ENCODE measurements around the gene NKD1.

Gene NKD1

DNA sequence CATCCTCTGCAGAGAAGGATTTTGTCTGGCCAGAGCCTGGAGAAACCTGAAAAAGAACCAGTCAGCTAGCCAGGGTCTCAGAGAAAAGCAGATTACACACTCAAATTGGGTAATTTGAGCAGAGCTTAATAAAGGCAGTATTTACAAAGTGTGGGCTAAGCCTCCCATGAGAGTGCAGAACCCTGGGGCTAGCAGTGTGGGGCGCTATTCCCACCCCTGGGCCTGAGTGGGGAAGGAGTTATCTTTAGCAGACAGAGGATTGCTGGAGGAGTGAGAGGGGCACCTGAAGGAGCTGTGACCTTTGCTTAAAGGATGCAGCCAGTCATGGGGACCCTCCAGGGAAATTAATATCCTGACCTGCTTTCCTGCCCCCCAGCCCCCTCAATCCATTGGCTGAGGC, 86.8 kb downstream of the NKD1 start:
- DNase-seq = no peak

DNA sequence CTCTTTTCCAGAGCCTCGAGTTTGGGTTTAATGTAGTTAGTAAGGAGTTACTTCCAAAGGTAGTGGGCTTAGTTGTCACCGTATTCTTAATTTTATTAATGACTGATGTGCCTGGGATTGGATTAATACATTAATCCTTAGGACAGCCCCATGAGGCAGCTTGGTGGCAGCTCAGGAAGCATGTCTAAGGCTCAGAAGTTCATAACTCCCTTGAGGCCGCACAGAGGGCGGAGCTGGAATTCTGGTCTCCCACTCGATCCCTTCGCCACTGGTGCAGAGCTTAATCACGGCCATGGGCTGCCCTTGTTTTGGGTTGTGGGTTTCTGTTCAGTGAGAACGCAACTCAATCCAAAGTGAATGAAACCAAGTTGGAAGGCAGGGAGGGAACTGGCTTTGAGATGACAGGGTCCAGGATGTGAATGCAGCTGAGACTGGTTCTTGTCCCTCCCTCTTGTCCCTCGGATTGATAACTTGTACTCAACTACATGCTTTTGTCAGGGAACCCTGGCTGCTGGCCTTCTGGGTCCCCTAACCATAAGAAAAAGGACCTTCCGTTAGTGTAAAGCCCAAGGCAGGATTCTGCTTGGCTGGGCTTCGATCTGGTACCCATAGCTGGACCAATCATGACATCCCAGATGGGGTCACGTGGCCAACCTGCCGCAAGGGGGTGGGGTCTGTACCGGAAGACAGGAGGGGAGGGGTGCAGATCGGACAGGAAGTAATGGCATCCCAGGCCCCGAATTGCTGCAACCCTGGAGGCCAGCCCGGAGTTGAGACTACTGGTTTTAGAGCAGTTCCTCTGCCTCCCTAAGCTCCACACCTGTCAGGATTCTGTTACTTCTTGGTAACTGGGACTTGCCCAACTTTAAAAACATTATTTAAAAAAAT, 87.6 kb downstream of the NKD1 start:
- DNase-seq = peak; percentile 6

DNA sequence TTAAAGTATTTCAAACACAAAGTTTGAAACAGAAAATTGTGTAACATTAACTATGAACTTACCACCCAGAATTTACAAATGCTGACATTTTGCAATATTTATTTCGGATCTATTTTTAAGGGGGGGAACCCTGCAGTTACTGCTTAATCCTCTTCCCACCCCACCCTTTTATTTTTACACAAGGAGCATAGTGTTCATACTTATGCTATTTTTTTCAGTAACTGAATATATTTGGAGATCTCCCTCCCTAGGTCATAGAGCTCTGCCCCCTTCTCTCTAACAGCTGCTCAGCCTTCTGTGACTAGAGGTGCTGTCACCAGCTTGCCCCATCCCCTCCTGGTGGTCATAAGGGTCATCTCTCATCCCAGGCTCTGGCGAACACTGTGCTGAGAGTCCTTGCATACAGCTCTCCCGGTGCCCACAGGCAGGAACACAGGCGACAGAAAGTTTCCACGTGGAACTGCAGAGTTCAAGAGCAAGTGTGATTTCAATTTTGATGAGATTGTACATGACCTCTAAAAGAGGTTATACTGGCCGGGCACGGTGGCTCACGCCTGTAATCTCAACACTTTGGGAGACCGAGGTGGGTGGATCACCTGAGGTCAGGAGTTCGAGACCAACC, 88.7 kb downstream of the NKD1 start:
- no peak for DNase-seq

DNA sequence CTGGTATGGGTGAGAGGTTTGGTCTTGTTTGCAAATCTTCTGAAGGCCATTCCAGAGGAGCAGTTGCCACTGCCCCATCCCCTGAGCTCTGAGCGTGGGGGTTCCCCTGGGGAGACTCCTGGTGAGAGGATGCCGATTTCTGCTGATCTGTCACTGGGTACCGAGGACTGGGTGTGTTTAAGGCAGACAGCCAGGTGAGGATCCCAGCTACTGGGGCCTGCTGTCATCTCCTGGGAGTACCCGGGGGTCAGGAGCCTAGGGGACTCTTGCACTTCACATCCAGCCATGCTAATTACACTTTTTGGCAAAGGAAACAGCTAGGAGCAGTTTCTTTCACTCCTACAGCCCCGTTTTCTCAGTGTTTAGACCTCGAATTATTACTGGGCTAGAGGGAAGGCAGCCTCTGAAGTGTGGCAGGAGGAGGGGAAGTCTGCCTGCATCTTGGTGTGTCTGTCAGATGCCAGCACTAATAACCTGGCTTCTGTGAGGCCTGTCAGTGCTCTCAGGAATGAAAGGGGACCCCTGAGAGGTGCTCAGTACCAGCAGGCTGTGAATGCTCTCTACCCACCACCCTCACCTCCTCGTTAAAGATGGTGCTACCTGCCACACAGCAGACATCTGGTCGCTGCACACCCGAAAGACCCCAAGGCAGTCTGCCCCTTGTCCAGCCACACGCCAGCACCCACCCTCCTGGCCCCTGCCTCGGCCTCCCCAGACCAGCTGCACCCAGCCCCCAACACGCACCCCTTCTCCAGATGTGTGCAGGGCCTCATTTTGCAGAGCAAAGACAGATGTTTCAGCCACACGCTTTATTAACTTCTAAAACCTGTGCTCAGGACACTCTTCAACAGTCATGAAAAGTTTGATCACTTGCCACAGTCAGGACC, 89.8 kb downstream of the NKD1 start:
- no peak for DNase-seq

DNA sequence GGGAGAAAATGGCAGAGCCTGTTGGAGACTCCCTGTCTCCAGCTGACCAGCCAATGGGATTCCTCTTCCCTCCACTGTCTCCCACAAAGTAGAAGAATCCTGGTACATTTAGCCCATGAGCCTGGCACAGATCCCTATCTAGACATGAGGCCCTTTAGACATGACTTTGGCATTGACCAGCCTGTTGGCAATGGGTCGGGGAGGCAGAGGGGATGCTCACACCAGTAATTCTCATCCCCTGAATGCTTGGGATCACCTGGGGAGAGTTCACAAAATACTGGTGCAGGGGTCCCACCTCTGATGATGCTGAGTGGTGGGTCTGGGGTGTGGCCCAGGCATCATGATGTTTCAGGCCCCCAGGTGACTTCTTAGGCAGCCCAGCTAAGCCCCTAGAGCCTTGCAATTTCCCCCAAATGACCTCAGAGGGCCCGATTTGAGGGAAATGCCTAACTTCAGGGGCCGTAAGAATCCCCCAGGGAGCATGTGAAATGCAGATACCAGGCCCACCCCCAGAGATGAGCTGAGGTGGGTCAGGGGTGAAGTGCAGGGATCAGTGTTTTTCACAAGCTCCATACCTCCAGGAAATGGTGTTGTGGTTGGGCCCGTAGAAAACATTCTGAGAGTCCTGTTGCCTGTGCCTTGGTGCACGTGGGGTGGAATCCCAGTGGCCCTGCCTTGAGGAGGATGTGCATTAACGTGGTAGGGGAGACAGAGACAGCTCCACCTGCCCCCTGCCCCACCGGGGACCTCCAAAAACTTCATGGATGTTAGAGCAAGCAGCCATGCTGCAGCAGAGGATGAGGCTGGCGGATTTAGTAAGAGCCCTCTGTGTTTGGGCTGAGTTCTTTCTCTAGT, 90.8 kb downstream of the NKD1 start:
- DNase-seq = no peak

DNA sequence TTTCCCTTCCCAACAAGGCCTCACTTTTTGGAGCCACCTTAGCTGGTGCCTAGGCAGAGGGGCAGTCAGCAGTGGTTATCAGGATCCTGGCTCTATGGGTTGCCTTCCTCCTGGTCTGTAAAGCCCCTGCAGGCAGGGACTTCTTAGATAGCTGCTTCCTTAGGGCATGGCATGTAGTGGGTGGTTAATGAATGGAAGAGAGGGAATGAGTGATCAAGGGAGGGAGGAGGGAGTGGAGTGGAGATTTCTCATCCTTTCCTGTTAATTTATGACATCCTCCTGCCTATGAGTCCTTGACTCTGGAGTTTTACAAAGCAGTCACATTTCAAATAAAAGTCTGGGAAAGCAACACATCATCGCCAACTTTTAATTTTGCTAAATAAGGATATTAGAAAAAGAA, 92.2 kb downstream of the NKD1 start:
- no peak for DNase-seq

DNA sequence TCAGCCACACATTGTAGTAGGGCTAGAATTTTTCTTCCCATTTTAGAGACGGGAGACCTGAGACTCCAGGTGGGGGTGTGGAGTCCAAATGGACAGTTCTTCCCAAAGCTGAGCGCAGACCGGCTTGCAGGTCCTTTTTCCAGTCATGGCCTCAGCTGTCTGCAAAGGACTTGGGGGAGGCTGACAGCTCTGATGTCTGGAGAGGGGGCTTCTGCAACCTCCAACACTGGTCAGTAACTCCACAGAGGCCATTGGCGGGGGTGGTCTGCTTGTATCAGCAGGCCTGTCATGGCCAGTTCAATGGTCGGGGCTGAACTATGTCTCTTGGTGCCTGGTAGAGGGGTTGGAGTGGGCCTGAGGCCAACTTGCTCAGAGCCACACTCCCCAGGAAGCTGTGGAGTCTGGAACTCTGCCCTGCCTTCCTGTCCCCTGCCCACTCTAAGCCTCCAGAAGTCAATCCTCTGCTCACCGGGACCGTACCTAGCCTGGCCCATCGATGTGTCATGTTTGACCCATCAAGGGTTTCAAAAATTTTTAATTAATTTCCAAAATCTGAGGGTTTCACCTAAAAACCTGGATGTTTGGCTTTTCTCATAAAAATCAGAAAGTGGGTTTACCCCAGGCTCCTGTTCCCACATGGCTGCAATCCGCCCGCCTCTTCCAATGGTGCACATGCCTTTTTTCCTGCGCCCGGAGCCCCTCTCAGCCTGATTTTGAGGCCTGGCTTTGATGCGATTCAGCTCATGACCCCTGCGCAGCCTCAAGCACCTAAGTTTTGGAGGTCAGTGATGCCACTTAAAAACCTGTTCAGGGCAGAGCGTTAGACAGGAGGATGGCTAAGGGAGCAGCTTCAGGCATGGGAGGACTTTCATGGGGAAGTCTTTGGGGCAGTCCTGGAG, 93.0 kb downstream of the NKD1 start:
- DNase-seq = no peak

DNA sequence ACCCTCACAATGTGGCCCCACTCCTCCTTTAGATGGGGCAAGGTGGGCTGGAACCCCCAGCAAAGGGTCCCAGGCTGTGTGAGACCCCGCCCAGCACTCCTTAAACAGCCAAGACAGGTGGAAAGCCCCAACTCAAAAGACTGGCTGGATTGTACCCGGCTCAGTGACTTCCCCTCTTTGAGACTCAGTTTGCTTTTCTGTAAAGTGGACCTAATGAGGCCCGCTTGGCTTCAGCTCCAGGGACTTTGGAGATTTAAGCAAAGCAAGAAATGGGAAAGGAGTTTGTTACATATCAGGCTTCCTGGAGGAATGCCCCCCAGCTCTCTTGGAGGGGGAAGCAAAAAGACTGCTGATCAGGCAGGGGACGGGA, 93.6 kb downstream of the NKD1 start:
- no peak for DNase-seq

DNA sequence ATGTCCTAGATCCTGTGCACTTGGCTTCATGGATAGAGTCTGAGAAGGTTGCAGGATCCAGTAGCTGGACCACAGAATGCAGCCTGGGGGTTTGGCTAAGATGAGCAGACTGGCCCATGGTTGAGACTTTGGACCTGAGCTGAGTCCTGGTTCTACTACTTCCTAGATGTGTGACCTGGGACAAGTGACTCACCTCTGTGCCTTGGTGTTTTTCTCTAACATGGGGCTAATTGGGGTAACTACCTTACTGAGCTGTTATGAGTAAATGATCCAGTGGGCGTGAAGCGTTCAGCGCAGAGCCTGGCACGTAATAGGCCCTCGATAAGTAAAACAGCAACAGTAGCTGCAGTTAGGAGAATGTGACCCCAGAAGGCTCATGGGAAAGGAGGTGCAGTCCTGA, 94.2 kb downstream of the NKD1 start:
- DNase-seq = no peak

DNA sequence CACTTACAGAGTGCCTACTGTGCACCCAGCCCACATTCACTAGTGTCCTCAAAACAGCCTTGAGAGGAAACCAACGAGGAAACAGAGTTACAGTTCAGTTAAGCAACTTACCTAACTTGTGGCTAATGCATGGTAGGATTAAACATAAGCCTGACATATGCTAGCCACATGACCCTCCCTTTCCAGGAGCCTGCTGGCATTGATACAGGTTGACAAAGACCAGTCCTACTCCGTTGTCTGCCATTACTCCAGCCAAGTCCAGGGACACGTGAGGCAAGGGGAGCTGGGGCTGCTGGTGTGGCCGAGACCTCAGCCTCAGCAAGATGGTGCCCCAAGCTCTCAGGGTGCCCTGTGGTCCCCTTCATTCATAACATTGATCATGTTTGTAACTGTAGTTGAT, 95.0 kb downstream of the NKD1 start:
- no peak for DNase-seq

DNA sequence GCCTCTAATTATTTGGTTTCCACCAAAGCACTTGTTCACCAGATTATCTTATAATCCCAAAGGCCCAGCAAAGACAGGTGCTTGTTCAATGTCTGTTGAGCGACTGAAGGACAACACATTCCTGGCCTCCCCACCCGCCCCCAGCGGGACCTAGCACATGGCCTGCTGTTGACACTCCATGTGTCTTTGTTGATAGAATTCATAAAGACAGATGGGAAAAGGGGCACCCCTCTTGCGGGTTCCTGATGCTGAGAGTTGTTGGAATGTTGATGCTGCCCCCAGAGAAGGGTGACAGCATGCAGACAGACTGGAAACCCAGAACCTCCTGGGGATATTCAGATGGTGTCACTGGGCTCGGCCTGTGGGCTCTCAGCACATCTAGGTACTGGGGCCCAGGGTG, 96.0 kb downstream of the NKD1 start:
- DNase-seq = no peak

DNA sequence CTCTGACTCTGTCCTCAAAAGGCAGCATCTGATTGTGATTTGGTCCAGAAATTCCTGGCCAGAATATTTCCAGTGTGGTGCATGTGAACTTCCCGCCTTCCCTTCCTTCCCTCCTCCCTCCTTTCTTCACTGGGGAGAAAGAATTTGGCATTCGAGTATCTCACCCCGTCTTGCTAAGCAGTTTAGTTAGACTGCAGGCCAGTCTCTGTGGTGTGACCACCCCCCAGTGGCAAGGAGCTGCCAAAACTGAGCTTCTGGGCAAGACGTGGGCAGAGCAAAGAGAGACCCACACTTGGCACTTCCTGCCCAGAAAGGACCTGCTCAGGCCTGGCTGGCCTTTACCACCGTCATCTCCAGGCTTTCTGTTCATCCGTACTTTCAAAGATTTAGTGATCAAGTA, 96.5 kb downstream of the NKD1 start:
- peak; percentile 19 for DNase-seq

DNA sequence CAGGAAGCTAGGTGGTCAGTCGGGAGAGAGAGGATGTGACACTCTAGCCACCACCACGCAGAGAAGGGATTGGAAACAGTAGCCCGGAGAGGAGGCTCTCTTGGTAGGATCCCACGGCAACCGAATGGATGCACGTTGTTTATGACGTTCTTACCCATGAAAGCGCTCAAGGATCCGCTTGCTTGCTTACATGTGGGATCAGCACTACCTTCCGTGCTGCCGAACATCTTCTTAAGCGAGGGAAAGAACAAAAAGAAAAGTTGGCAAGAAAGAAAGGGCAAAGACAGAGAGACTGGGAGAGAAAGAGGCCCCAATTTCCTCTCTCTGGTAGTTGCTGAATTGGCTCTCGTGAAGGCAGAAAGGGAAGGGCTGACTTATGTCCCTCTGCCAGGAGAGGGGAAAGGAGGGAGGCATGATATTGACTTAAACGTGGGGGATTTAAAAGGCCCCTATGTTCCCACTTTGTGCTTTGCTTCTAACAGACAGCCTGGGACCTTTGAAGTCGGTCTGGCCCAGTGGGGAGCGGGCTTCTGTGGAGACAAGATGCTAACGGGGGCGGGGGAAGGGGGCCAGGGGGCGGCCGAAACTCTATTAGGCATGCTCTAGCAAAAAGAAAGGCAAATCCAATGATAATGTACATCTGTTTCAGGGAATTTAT, 97.5 kb downstream of the NKD1 start:
- no peak for DNase-seq

DNA sequence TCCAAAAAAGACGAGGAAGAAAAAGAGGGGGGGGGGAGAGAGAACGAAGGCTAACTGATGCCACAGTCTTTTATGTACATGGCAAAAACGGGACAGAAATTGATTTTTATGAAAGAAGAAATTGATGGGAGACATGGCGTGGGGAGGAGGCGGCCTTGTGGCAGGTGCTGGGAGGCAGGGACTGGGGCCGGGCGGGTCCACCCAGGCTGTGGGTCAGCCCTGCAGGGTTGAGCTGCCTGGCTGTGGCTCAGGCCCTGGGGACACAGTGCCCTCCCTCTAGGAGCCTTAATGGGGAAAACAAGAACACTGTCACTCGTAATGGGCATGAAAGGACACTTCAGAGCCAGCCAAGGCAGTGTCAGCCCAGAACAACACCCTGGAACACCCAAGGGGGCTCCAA, 98.1 kb downstream of the NKD1 start:
- DNase-seq = no peak

DNA sequence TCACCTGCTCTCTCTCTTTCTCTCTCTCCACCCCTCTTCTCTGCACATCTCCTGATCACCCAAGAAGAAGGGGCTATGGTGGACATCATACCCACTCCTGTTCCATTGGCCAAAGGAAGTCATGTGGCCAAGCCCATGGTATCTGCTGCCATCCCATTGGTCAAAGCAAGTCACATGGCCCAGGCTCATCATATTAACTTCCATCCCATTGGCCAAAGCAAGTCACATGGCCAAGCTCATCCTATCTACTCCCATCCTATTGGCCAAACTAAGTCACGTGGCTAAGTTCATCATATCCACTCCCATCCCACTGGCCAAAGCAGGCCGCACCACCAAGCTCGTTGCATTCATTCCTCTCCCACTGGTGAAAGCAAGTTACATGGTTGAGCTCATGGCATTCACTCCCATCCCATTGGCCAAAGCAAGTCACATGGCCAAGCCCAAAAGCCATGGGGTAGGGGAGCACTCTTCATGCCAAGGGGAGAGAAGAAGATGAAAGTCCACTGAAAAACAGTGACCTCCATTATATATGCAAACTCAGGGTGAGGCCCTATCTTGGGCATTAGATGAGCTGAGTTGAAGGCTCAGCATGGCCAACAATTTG, 103.7 kb downstream of the NKD1 start:
- no peak for DNase-seq

DNA sequence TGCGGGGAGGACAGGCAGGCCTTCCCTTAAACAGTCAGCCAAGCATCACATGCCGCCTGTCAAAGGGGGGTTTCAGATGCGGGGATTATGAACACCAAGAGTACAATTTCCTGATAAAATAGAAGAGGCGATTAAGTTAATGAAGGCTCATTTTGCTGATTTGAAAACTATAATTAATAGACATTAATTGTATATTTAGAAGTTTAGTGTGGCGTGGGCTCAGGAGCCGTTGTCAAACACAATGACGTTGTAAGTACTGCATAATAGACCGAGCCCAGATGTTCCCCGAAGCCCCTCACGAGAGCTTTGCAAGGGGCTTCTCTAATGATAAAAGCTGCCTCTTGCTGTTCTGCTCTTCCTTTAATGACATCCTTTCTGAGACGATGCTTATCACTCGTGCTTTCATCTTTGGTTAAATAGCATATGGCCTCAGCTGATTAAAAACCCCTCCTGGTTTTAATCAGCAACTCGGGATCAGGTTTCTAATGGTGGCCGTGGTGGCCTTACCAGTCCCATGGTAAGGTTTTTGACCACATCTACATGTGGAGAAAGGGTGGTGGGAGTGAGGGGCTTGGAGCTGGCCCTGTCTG, 104.7 kb downstream of the NKD1 start:
- DNase-seq = peak; percentile 1

DNA sequence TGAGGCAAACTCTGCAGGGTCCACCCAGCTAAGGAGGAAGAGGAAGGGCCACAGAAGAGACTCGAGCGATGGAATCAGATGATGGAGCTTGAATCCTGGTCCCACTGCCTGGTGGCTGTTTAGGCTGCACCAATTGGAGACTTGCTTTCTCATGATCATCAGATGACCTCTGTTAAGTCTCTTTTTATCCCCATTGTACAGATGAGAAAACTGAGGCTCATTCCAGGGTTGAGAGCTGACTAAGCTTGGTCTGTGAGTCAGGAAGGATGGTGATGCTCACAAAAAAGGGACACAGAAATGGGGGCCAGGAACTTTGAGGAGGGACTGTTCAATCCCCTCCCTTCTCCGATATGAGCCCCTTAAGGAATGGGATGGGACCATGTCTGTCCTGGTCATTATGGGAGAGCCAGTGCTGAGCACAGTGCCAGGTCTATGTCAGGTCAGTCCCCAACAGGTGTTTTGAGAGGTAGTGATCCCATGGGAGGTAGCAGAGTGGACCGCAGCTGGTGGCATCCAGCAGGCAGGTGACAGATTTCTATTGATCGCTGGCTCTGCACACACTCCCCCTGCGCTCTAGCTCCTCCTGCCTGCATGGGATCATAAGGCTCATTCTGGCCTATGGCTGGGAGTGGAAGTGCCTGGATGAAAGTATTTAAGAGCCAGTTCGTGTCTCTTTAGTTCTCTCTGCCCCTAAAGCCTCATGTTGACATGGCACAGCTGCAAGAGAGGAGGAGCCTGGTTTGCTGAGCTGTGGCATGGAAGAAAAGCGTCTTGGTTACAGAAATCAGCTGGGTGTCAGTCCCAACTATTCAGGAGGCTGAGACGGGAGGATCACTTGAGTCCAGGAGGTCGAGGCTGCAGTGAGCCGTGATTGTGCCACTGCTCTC, 105.7 kb downstream of the NKD1 start:
- DNase-seq = no peak

DNA sequence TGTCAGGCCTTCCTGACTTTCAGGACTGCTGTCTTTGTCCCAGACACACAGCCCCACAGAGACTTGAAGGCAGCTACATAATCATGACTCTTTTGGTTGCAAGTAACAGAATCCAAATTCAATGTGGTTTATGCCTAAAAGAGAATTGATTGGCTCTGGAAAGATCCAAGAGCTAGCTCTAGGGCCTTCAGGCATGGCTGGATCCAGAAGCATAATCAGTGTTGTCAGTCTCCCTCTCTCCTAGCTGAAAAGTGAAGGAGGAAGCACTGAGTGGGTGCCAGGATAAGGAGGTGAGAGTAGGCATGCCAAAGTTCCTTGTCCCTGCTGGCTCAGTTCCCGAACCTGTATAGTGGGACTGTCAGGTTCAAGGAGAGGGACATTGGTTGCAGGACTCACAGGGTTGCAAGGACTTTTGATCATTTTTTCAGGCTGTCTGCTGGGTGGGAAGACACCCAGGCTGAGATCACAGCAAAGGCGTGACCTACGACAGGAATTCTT, 107.4 kb downstream of the NKD1 start:
- no peak for DNase-seq

DNA sequence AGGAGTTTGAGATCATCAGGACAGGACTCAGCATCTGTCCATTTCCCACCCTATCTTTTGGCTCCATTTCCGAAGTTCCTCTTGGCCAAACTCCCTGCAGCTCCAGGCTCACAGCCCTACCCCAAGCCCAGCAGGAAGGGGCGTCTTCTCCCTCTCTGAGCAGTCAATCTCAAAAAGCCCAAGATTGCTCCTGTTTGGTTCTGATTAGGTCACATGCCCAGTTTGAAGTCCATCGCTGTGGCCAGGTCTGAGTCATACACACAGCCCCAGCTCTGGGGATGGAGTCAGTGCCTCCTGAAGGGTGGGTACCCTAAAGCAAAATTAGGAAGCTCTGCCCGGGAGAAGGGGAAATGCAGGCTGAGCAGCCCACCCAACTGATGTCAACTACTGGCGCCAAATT, 109.0 kb downstream of the NKD1 start:
- peak; percentile 76 for DNase-seq
